Mucosa of descending colon (tissue), 3 donors: ENCODE results near the gene POMT1. TPM values are rescaled to one million over a fixed set of nuclear protein-coding genes. Genes with fewer than 3 reads are reported as not detected.

Experiments used
- ATAC-seq: fragments of 200-7000 bp; cut with Tn5 transposase; one replicate; pipeline ENCODE4 v1.9.1; 2020; ENCODE audit warnings: mild to moderate bottlenecking, moderate library complexity
- DNase-seq, 3 donors: peaks; one replicate each; pipeline ENCODE4 v3.0.0-alpha.2; 2020
- H3K36me3 ChIP-seq: fragments of 200-600 bp; one replicate; pipeline ENCODE4 v1.8.0; 2021; ENCODE audit warnings: low read depth, mild to moderate bottlenecking
- H3K4me1 ChIP-seq: fragments of 200-600 bp; one replicate; pipeline ENCODE4 v1.8.0; 2021; ENCODE audit warnings: low read depth, mild to moderate bottlenecking
- H3K4me3 ChIP-seq: fragments of 200-600 bp; one replicate; pipeline ENCODE4 v1.8.0; 2021; ENCODE audit warnings: mild to moderate bottlenecking
- H3K9me3 ChIP-seq: fragments of 200-600 bp; one replicate; pipeline ENCODE4 v1.8.0; 2021; ENCODE audit warnings: mild to moderate bottlenecking
- intact Hi-C, 2 donors: fragments of 100-400 bp; cut with DNase I in 1 of 2; cut with micrococcal nuclease in 1 of 2; formaldehyde crosslinking; loops; one replicate each; pipeline versions ENCODE4 v1.11.0 to v1.11.1; 2022; cut with DNase I, micrococcal nuclease
- total RNA-seq, 3 donors: library from RNA; stranded (reverse); fragmentation: NEBNext Ultra II Directional in 2 of 3; extraction: Animal tissue kit (Norgen Biotek cat#: 25700) in 2 of 3; gene quantifications; one replicate each; pipeline versions ENCODE4 v1.2.1 to v1.2.4, GENCODE V29; 2021 to 2023
- TF ChIP-seq, protein P1 (sequence below): fragments of 200-600 bp; IDR thresholded peaks from one replicate; pipeline ENCODE4 v1.8.0; 2022; ENCODE audit warnings: antibody characterized with exemption, mild to moderate bottlenecking
- donor health status: DM: no; HTN: no; CAD: no; lungs with moderate emphysema.
- donor health status: DM: no; HTN: no; CAD: no.
- donor health status: DM: no; HTN: yes; CAD: no.

Gene POMT1
- total RNA-seq, 3 donors from 2014 or later: 26.1 to 40.5 (median 35.4) TPM

DNA sequence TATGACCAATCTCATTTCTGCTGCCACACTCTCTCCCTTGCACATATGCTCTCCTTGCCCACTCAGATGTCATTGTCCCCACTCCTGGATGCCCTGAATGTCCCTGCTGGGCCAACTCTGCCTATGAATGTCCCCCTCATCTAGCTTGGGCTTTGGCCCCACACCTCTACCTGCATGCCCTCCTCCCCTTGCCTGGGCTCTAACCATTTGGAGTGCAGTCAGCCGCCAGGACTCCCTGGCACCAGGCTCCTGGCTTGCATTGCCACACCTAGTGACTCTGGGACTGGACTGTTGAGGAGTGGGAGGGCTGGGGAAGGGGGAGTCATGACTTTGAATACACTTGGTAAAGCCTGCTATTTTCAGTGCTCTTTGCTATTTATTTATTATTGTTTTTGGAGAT, 41.6 kb upstream of the POMT1 start:
- DNase-seq: no peak
- intact Hi-C loops: no loop called here
- TF ChIP-seq, protein P1, sequence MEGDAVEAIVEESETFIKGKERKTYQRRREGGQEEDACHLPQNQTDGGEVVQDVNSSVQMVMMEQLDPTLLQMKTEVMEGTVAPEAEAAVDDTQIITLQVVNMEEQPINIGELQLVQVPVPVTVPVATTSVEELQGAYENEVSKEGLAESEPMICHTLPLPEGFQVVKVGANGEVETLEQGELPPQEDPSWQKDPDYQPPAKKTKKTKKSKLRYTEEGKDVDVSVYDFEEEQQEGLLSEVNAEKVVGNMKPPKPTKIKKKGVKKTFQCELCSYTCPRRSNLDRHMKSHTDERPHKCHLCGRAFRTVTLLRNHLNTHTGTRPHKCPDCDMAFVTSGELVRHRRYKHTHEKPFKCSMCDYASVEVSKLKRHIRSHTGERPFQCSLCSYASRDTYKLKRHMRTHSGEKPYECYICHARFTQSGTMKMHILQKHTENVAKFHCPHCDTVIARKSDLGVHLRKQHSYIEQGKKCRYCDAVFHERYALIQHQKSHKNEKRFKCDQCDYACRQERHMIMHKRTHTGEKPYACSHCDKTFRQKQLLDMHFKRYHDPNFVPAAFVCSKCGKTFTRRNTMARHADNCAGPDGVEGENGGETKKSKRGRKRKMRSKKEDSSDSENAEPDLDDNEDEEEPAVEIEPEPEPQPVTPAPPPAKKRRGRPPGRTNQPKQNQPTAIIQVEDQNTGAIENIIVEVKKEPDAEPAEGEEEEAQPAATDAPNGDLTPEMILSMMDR: no peak
- ATAC-seq: no peak
- Histone ChIP-seq H3K9me3 (no peaks in the 10 kb centered on the region), H3K36me3 (no peaks in the 10 kb centered on the region), H3K4me1 (no peaks in the 10 kb centered on the region), H3K4me3 (no peak overlapping the region)

DNA sequence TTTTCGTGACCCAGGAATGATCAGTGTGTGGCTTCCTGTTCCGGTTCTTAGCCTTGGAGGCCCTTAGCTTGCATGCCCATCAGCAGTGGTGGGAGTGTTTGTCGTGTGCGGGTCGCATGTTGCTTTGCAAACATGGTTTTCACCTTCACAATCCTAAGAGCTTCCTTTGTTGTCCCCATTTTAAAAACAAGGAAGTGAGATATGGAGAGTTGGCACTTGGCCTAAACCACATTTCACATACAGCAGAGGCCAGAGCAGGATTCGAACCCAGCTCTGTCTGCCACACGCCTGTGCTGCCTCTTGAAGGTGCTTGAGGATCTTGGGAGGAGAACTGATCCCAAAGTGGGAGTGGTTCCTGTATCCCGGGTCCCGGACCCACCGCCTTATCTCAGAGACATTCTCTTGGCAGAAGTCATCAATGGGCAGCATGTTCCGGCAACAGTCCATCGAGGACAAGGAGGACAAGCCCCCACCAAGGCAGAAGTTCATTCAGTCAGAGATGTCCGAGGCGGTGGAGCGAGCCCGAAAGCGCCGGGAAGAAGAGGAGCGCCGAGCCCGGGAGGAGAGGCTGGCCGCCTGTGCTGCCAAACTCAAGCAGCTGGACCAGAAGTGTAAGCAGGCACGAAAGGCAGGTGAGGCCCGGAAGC, 38.2 kb upstream of the POMT1 start:
- no peaks in the 10 kb centered on the region for H3K9me3 ChIP-seq
- ATAC-seq (no peak), DNase-seq (peak in 1 of 3 donors; percentile 22)
- TF ChIP-seq, protein P1: no peak
- no peak overlapping the region for H3K4me3 ChIP-seq
- intact Hi-C loops: no loop called here
- no peaks in the 10 kb centered on the region for H3K4me1 ChIP-seq
- no peaks in the 10 kb centered on the region for H3K36me3 ChIP-seq

DNA sequence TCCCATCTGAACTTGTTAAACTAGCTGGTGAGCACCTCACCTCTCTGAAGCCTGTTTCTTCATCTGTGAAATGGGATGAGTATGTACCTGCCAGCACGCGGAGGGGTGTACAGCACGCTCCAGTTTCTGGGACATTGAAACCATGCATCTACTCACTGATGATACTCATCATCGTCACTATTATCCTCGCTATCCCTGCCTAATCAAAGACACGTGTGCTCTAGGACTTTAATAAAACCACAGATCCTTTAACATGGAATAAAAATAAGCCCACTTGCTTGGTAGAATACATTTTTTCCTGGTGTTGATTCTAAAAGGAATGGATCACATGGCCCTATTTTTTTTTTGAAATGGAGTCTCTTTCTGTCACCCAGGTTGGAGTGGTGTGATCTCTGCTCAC, 37.3 kb upstream of the POMT1 start:
- no peaks in the 10 kb centered on the region for H3K4me1 ChIP-seq
- H3K9me3 ChIP-seq: no peaks in the 10 kb centered on the region
- TF ChIP-seq, protein P1: no peak
- intact Hi-C loops: no loop called here
- no peak overlapping the region for H3K4me3 ChIP-seq
- no peak for ATAC-seq
- no peak for DNase-seq
- no peaks in the 10 kb centered on the region for H3K36me3 ChIP-seq

DNA sequence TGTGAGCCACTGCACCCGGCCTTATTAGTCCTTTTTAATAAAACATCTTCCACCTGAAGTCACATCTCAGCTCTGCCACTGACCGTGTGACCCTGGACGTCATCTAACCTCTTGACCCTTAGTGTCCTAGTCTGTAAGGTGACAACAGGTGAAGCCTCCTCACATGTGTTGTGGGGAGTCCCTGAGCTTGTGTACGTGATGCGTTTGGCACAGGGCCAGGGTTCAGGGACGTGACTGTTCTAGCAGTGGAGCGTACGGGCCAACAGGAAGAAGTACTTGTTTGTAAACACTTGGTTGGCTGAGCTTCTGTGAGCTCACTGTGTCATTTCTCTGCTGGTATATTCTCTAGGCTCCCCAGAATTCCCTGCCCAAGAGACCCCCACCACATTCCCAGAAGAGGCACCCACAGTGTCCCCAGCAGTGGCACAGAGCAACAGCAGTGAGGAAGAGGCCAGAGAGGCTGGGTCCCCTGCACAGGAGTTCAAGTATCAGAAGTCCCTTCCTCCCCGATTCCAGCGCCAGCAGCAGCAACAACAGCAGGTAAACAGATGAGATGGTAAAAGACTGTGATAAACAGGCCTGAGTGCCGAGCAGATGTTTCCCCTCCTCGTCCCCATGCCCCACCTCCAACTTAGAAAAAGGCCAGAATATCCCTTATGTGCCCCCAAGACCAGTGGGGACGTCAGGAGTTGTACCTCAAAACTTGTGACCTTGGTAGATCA, 35.3 kb upstream of the POMT1 start:
- no peak for ATAC-seq
- TF ChIP-seq, protein P1: no peak
- intact Hi-C loops: no loop called here
- no peak for DNase-seq
- H3K4me3 ChIP-seq: no peak overlapping the region
- H3K4me1 ChIP-seq: no peaks in the 10 kb centered on the region
- H3K36me3 ChIP-seq: no peaks in the 10 kb centered on the region
- H3K9me3 ChIP-seq: no peaks in the 10 kb centered on the region

DNA sequence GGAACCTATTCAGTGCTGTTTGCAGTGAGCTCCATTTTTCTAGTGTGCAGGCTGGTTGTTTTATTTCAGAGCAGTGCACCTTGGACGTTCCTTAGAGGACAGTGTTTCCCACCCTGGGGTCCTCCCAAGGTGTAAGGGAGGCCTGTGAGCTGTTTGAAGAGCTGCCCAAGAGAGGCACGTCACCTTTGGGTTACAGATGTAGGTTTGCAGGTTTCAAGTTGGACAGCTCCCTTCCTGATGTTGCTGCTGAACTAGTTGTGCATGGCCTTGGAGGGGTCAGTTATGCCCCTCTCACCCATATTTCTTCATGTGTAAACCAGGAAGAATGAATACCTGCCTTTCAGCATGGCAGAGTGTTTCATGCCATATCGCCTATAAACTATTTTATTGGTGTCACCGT, 34.7 kb upstream of the POMT1 start:
- TF ChIP-seq, protein P1: no peak
- DNase-seq: no peak
- intact Hi-C loops: no loop called here

More for the DNA sequence above, 34.7 kb upstream of the POMT1 start:
- ATAC-seq: no peak
- Histone ChIP-seq H3K36me3 (no peaks in the 10 kb centered on the region), H3K4me1 (no peaks in the 10 kb centered on the region), H3K4me3 (no peak overlapping the region), H3K9me3 (no peaks in the 10 kb centered on the region)
